HG03378 (cell line): Measurements from ENCODE around the gene CDHR3.

ENCODE experiments used
- ATAC-seq: cut with Tn5 transposase; IDR thresholded peaks from one replicate; pipeline ENCODE4 v1.9.1; 2021; ENCODE audit warnings: mild to moderate bottlenecking, moderate library complexity; ENCODE audit not compliant: unreplicated experiment

The CDHR3 gene

GRCh38 chr7:106045586-106045985 lies 82.5 kb downstream of the CDHR3 start:
- ATAC-seq = no peak

DNA sequence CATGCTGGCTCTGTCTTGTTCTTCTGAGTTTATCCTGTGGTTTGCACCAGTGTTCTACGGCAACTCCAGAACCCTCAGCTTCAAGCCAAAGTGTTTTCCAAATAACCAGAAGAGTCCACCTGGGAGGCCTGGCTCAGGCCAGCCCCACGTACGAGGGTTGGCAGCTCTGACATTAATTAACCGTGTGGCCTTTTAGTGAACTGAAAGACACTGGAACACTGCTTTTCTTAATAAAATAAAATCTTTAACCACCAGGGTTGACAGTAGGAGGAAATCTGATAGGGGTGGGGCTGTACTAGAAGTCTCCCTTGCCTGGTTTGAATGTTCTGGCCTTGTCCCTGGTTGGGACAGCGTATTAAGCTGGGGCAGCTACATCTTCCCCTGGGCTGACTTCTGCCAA lies 84.1 kb downstream of the CDHR3 start:
- ATAC-seq = no peak

GRCh38 chr7:106047818-106048705 lies 85.0 kb downstream of the CDHR3 start:
- ATAC-seq = no peak

DNA sequence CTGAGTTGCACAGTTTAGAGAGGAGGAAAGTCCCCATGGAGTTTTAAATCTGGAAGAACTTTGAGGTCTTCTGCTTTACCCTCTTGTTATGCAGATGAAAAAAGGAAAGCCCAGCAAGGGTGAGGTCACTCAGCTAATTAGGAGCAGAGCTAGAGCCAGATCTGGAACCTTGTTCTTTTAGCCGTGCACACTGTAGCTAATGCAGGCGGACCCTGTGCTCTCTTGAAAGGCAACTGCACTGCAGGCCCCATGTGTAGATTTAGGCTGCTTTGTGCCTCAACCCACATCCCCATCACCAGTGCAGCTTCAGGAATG lies 85.6 kb downstream of the CDHR3 start:
- ATAC-seq = no peak

DNA sequence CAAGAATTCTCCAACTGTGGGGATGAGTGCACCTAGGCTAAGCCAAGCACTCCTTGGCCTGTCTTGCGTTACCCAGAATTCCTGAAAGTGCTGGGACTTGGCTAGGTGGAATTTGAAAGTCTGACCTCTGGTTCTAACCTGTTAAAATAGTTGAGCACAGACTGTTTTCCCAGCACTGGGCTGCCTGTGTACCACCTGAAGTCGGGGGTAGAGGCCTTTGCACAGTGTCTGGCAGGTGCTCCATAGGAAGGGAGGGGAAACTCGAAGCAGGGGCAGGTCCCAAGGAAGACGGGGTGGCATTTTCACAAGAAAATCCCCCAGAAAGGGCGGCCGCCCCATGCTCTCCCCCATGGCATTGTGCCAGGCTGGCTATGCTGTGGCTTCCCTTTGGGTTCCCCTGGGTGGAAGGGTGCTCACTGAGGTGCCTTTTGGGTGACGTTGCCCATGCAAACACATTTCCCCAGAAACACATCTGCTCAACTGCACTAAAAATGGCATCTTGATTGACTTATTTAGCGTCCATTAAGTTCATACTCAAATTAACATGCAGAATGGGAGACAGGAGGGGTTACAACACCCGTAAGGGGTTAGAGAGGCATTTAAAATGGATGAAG lies 86.2 kb downstream of the CDHR3 start:
- ATAC-seq = no peak

GRCh38 chr7:106050002-106050745 lies 87.1 kb downstream of the CDHR3 start:
- no peak for ATAC-seq

DNA sequence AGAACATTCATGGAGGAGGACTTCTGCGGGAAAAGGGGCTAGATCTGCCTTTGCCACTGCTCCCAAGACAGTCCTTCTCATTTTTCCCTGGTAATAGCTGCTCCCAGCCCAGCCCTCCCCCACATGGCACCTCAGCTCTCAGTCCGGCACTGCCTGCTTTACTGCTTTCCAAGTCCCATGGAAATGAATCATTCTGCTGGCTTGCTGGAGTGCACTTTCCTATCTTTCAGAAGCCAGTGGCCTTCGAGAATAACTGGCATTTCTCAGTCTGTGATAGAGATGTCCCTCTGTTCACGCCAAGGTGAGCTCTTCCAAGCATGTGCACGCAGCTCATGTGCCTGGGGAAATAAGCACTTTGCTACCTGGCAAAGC lies 87.7 kb downstream of the CDHR3 start:
- ATAC-seq = no peak

DNA sequence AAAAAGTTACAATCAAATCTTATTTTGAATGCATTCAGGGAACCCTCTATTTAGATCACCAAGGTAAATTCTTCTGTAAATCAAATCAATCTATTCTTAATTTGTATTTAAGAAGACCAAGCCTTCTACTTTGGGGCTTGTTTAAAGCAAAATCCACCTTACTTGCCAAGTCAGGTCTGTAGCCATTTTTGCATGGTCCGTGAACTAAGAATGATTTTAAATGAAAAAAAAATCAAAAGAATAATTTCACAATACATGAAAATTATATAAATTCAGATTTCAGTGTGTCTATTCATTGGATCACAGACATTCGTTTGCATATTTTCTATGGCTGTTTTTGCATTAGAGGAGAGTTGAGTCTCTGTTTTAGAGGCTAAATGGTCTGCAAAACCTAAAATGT lies 89.6 kb downstream of the CDHR3 start:
- no peak for ATAC-seq

GRCh38 chr7:106053109-106053508 lies 90.0 kb downstream of the CDHR3 start:
- no peak for ATAC-seq

DNA sequence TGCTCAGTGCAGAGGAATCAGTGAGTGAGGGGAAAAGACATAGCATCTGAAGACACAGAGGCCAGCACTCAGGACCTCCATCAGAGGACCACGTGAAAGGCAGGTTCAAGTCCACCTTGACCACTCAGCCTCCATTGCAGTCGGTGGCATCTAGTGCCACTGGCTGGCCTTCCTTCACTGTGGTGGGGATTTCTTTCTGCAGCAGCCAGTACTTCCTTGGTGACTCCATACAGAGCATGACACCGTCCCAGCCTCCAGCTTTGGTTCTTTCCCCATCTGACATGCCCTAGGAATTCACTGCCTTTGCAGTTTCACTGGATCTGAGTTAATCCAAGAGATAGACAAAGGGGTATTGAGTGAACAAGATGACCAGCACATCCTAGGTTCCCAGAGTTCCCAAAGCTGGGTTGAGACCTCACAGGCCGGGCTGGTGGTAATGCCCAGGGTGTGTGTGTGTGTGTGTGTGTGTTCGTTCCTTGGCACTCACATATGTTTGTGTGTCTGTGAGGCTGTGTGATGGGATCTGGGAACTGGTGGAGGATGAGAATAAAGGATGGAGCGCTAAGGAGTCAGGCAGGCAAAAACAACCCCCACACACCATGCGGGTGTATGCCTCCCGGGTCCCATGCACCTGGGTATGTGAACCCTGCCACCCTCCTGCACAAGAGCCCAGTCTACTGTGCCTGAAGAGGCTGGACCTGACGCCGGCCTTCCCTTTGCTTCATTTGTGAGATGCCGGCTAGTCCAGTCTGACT lies 91.3 kb downstream of the CDHR3 start:
- ATAC-seq = no peak

DNA sequence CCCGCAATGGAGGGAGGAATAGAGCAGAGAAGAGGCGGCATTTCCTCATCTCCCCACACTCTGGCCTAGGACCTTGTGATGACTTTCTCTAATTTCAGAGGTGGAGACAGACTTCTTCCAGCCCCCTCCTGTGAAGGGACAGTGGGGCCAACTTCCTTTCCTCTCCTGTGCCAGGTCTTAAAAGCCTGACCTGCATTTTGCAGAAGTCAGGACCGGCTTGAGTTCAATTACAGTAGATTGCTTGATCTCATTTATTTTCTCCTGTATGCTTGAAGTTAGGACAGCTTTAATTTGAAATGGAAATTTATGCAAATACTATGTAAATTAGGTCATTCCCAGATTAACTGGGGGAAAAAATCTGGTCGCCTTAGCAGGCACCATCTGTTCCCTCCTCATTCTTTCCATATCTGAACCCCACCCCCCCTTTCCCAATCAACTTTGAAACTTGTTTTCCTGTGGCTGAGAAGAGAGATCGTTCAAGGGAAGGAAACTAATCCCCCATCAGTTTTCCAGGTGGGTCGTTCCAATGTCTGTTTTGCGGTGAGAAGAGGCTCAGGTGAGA lies 92.0 kb downstream of the CDHR3 start:
- no peak for ATAC-seq

DNA sequence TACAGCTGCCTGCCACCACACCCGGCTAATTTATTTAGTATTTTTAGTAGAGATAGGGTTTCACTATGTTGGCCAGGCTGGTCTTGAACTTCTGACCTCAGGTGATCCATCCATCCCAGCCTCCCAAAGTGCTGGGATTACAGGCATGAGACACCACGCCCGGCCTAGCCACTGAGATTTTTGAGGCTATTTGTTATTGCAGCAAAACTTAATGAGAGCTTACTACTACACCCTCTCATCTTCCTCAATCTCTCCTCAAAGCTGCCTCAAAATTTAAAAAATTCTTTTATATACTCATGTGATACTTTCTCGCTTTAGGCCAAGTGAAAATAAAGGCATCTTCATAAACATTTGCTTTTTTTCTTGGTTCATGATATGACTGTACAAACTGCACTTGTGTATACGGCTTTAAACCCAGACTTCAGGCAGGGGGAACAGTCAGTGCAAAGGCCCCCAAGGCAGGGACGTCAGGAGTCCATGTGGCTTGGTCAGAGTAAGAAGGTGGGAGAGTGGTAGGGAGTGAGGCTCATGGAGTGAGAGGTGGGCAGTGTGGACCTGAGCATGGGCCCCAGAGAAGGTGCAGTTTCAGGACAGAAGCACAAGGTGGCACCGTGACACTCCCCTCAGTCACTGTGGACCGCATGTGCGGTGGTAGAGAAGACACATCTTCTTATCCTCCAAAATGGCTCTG lies 93.6 kb downstream of the CDHR3 start:
- ATAC-seq = peak; percentile 37

DNA sequence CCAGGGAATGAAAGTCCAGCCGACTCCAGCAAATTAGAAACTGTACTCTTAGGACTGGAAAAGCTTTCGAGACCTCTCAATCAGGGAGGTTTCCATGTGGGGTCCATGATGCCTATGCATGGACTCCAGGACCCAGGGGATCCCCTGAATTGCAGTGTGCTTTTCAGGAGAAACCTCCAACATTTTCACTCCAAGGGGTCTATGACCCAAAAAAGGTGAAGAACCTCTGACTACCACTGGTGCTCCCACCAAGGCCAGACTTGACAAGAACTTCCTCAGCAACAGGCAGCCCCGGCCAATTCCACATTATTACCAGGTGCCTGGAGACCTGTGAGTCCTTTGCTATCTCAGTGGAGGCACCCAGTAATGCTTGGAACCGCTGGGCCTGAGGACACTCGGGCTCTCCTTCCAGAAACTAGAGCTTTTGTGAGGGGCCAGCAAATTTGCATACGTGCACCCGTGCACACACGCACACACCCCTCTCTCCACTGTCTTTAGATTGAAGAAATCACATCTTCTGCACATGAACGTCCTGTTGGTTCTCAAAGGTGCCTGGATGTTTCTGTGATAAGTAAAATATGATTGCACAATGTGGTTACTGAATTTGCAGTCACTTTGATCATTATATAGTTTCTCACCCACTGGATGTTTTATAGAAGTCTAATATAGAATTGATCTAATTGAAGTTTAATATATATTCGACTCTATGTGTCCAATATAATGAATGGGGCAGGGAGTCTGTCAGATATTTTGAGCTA lies 94.3 kb downstream of the CDHR3 start:
- no peak for ATAC-seq

DNA sequence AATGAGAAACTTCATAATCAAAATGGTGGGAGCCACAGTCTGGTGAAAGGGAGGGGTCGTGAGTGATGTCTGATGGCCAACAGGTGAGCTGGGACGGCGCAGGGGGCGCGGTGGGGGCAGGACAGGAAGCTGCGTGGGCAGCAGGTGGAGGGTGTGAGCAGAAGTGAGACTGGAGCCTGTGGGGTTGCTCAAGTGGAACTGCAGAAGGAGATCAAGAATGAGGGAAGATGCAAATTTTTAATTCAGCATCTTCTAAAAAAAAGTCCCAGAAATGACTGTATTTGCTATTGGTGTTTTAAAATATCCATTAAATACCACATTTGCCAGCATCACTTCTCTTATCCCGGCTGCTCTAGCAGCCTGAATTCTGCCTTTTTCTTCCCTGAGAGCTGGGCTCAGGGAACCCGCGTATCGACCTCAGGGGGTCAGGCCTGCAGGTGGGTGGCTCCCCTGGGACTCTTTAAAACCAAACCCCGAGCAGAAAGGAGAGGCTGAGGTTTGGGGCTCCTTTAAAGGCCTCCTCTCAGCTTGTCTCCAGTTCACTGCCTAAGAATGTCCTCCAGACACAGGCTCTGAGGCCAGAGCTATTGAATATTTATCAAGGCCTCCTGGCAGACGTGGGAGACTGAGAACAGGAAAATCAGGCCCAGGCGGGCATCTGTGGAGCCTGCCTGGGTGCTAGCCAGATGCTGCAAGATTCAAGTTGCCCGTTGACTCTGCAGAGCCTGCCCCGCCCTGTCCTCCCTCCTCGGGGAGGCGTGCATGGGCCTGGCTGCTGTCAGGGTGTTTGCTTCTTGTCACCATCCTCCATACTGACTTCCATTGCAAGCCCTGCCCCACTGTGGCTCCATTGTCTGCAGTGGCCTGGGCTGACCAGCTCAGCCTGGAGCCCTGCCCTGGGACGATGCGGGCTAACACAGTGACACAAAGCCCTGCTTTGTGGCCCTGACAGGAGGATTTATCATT lies 95.2 kb downstream of the CDHR3 start:
- peak; percentile 63 for ATAC-seq

DNA sequence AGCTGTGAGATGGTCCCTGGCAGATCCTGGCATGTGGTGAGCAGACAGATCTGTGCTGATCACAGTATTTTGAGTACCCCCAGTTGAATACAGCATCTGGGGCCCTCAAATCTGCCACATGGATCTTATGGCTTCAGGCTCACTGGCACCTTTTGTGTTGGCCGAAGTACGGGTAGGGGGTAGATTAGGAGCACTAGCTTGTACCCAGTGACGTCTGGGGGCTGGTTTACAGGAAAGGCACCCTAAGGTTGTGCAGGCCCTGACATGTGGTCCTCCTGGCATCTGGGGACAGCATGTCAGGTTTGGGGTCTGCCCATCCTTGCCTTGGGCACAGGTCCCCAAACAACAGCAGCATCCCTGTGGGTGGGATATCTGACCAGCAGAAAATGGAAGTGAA lies 95.9 kb downstream of the CDHR3 start:
- no peak for ATAC-seq

DNA sequence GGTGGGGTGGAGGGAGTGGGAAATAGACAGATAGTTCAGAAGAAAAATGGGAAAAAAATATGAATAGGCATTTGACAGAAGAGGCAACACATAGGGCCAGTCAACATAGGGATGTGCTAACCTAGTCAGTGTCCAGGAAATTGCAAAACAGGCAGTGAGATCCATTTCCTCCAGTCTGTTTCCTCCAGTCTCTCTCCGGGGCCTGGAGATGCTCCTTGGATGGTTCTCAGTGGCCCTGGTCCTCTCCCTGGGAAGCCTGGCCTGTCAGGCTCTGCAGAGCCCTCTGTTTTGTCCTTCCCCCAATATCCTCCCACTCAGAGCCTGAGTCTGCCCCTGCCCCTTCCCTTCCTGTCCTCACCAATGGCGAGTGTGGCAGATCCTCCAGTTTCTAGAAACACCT lies 96.5 kb downstream of the CDHR3 start:
- no peak for ATAC-seq

GRCh38 chr7:106060394-106060920 lies 97.4 kb downstream of the CDHR3 start:
- no peak for ATAC-seq

GRCh38 chr7:106061301-106061979 lies 98.4 kb downstream of the CDHR3 start:
- ATAC-seq = no peak
